ENCODE results near the gene HEPACAM.

GRCh38 chr11:124943741-124944140 lies 7.9 kb upstream of the HEPACAM start:
- TF ChIP-seq CTCF (IDR thresholded peaks at IDR 0.05) = no peak
- no peak for TF ChIP-seq POLR2A (IDR thresholded peaks at IDR 0.05)
